ENCODE results near the gene TANGO6. TPM values are rescaled to one million over a fixed set of nuclear protein-coding genes. Genes with fewer than 3 reads are reported as not detected.

The TANGO6 gene
- total RNA-seq, 2 experiments from 2014 or later, result 22.7 to 22.8 TPM

DNA sequence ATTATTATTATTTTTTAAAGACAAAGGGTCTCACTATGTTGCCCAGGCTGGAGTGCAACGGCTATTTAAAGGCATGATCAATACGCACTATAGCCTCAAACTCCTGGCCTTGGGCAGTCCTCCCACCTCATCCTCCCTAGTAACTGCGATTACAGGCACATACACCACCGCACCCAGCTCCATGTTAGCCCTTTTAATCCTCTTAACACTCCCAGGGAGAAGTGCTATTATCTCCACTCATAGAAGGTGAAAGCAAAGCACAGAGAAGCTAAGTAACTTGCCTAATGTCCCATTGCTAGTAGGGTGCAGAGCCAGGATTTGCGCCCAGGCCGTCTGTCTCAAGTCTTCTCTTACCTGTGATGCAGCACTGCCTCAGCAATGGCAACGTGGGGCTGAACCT, 267.1 kb downstream of the TANGO6 start:
- Histone ChIP-seq H3K79me2 (ENCODE audit: insufficient read depth, low read depth, low read length) (no peaks in the 10 kb centered on the region), H3K4me1 (ENCODE audit: insufficient read depth, low read length, poor library complexity, severe bottlenecking) (no peaks in the 10 kb centered on the region), H3K4me3 (ENCODE audit: low read depth, low read length, poor library complexity, severe bottlenecking) (no peak overlapping the region), H3K36me3 (ENCODE audit: insufficient read depth, low read length) (peaks cover 6% of the 10 kb centered on the region; the same call in 1 of the 2 replicates), H2AFZ (ENCODE audit: low read length) (no peak overlapping the region), H3K27ac (ENCODE audit: low read depth, low read length, poor library complexity, severe bottlenecking) (no peak overlapping the region), H3K9me2 (ENCODE audit: insufficient read depth, low read length) (no peaks in the 10 kb centered on the region), H3K4me2 (ENCODE audit: low read length) (no peak overlapping the region), H4K20me1 (ENCODE audit: insufficient read depth, low read length) (no peaks in the 10 kb centered on the region), H3K9me3 (ENCODE audit: low read length) (no peaks in the 10 kb centered on the region)
- ChIA-PET POLR2A (interaction anchor here (0.6 kb wide), 1 partner anchor 254 kb away, joined by 3 read pairs; no protein-coding TSS in a partner anchor), CTCF (ENCODE audit: unreplicated experiment) (no interaction called here)
- BruUV-seq (replicated peaks), result no TSS peak
- TF ChIP-seq EZH2phosphoT487 (IDR thresholded peaks at IDR 0.05; ENCODE audit: borderline replicate concordance, low read depth, low read length), result no peak
- TF ChIP-seq, protein P1, sequence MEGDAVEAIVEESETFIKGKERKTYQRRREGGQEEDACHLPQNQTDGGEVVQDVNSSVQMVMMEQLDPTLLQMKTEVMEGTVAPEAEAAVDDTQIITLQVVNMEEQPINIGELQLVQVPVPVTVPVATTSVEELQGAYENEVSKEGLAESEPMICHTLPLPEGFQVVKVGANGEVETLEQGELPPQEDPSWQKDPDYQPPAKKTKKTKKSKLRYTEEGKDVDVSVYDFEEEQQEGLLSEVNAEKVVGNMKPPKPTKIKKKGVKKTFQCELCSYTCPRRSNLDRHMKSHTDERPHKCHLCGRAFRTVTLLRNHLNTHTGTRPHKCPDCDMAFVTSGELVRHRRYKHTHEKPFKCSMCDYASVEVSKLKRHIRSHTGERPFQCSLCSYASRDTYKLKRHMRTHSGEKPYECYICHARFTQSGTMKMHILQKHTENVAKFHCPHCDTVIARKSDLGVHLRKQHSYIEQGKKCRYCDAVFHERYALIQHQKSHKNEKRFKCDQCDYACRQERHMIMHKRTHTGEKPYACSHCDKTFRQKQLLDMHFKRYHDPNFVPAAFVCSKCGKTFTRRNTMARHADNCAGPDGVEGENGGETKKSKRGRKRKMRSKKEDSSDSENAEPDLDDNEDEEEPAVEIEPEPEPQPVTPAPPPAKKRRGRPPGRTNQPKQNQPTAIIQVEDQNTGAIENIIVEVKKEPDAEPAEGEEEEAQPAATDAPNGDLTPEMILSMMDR (conservative IDR thresholded peaks at IDR 0.05; ENCODE audit: low read length), result no peak
- intact Hi-C loops (cut with micrococcal nuclease; ENCODE audit: unreplicated experiment), result no loop called here
- no peak for DNase-seq (ENCODE audit: low spot score)

DNA sequence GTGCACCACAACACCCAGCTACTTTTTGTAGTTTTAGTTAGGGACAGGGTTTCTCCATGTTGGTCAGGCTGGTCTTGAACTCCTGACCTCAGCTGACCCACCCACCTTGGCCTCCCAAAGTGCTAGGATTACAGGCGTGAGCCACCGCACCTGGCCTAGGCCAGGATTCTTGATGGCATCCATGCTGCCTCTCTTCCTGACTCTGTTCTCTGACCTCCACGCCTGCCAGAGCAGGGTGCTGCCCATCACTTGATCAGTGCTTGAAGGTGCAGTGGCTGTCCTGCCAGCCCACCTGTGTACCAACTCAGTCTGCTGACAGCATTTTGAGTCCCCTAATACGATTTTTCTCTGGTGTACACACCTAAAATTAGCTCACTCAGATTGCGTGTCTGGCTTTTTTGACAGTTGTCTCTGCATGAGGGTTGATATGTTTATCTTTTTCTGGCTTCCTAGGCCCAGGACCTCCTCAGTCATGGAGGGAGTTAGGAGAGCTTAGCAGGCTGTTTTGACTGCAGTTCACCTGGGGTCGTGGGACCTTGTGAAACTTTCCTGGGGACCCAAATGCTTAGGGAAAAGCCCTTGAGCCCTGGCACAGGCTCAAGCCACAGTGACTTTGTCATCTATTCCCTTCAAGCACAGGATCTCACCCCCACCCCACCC, 268.0 kb downstream of the TANGO6 start:
- intact Hi-C loops (cut with micrococcal nuclease; ENCODE audit: unreplicated experiment), result no loop called here
- Histone ChIP-seq H3K27ac (ENCODE audit: low read depth, low read length, poor library complexity, severe bottlenecking) (no peak overlapping the region), H2AFZ (ENCODE audit: low read length) (no peak overlapping the region), H3K4me1 (ENCODE audit: insufficient read depth, low read length, poor library complexity, severe bottlenecking) (no peaks in the 10 kb centered on the region), H3K79me2 (ENCODE audit: insufficient read depth, low read depth, low read length) (no peaks in the 10 kb centered on the region), H3K4me3 (ENCODE audit: low read depth, low read length, poor library complexity, severe bottlenecking) (no peak overlapping the region), H3K36me3 (ENCODE audit: insufficient read depth, low read length) (peaks cover 15% of the 10 kb centered on the region; the same call in 1 of the 2 replicates), H3K9me3 (ENCODE audit: low read length) (no peaks in the 10 kb centered on the region), H3K4me2 (ENCODE audit: low read length) (no peak overlapping the region), H4K20me1 (ENCODE audit: insufficient read depth, low read length) (no peaks in the 10 kb centered on the region), H3K9me2 (ENCODE audit: insufficient read depth, low read length) (no peaks in the 10 kb centered on the region)
- CTCF ChIA-PET (ENCODE audit: unreplicated experiment), result interaction anchor here (0.6 kb wide), 1 partner anchor 316 kb away, joined by 3 read pairs; no protein-coding TSS in a partner anchor
- DNase-seq (ENCODE audit: low spot score), result no peak
- POLR2A ChIA-PET, result interaction anchor here (0.6 kb wide), 2 partner anchors 147 to 255 kb away, joined by 3 to 12 read pairs; no protein-coding TSS in a partner anchor
- BruUV-seq (replicated peaks), result no TSS peak
- TF ChIP-seq, protein P1 (conservative IDR thresholded peaks at IDR 0.05; ENCODE audit: low read length), result no peak
- no peak for TF ChIP-seq EZH2phosphoT487 (IDR thresholded peaks at IDR 0.05; ENCODE audit: borderline replicate concordance, low read depth, low read length)

DNA sequence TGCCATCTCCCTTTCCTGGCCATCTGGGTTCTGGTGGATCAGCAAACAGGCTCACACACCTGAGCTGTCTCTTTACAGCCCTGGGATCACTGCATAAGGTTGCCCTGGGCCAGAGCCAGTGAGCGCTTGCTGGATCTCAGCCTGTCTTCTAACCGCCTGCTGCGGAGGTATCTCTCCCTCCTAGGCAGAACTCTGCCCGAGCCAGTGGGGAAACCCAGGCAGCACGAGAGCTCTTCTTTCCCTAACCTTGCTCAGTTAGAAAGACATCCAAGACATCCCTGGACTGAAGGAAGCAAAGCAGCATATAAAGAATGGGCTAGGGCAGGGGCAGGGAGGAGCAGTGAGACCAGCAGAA, 268.5 kb downstream of the TANGO6 start:
- H3K9me2 ChIP-seq (ENCODE audit: insufficient read depth, low read length), result no peaks in the 10 kb centered on the region
- no peak overlapping the region for H3K4me2 ChIP-seq (ENCODE audit: low read length)
- H3K36me3 ChIP-seq (ENCODE audit: insufficient read depth, low read length), result peaks cover 20% of the 10 kb centered on the region
- no peaks in the 10 kb centered on the region for H3K4me1 ChIP-seq (ENCODE audit: insufficient read depth, low read length, poor library complexity, severe bottlenecking)
- BruUV-seq (replicated peaks), result no TSS peak
- H3K79me2 ChIP-seq (ENCODE audit: insufficient read depth, low read depth, low read length), result no peaks in the 10 kb centered on the region
- no peaks in the 10 kb centered on the region for H3K9me3 ChIP-seq (ENCODE audit: low read length)
- CTCF ChIA-PET (ENCODE audit: unreplicated experiment), result interaction anchor here (0.6 kb wide), 1 partner anchor 316 kb away, joined by 3 read pairs; no protein-coding TSS in a partner anchor
- H3K27ac ChIP-seq (ENCODE audit: low read depth, low read length, poor library complexity, severe bottlenecking), result no peak overlapping the region
- no peak for TF ChIP-seq EZH2phosphoT487 (IDR thresholded peaks at IDR 0.05; ENCODE audit: borderline replicate concordance, low read depth, low read length)
- TF ChIP-seq, protein P1 (conservative IDR thresholded peaks at IDR 0.05; ENCODE audit: low read length), result no peak
- no peaks in the 10 kb centered on the region for H4K20me1 ChIP-seq (ENCODE audit: insufficient read depth, low read length)
- H2AFZ ChIP-seq (ENCODE audit: low read length), result no peak overlapping the region
- no peak for DNase-seq (ENCODE audit: low spot score)
- H3K4me3 ChIP-seq (ENCODE audit: low read depth, low read length, poor library complexity, severe bottlenecking), result no peak overlapping the region
- POLR2A ChIA-PET, result interaction anchor here (0.6 to 1.4 kb wide), 2 partner anchors 21 to 147 kb away, joined by 3 to 12 read pairs; partner anchors contain the start of genes CHTF8 and UTP4
- intact Hi-C loops (cut with micrococcal nuclease; ENCODE audit: unreplicated experiment), result no loop called here
